Stimulated activated CD8-positive, alpha-beta memory T cell treated with anti-CD3 and anti-CD28 coated beads, Interleukin-12 subunit alpha, Interleukin-12 subunit beta, amount 100 ng/mL, for 24 hours (primary cell): Measurements from ENCODE around the gene JPT1.
"Not testable (repeated sequence)": the region's sequence is repeated elsewhere in the genome, so short reads cannot be mapped to it uniquely, and the experiment has no call there.

ENCODE experiments used
- DNase-seq: peaks from one replicate; pipeline ENCODE4 v3.0.0-alpha.2; 2020; ENCODE audit errors: extremely low read depth

JPT1 gene

GRCh38 chr17:75130059-75130631 is 24.2 kb downstream of the JPT1 start:
- DNase-seq: no peak

- DNase-seq: no peak
Measured at GRCh38 chr17:75129576-75129975, 24.7 kb downstream of the JPT1 start.

- DNase-seq: no peak
Measured at GRCh38 chr17:75128694-75129505, 25.4 kb downstream of the JPT1 start.

- not testable (repeated sequence) for DNase-seq
Measured at GRCh38 chr17:75127936-75128335, 26.4 kb downstream of the JPT1 start.

- no peak for DNase-seq
Measured at GRCh38 chr17:75126954-75127353, 27.4 kb downstream of the JPT1 start.

GRCh38 chr17:75125984-75126383 is 28.3 kb downstream of the JPT1 start:
- DNase-seq: no peak

GRCh38 chr17:75124819-75125162 is 29.5 kb downstream of the JPT1 start:
- DNase-seq: no peak

GRCh38 chr17:75124041-75124818 is 30.1 kb downstream of the JPT1 start:
- DNase-seq: no peak

- no peak for DNase-seq
Measured at GRCh38 chr17:75118307-75118706, 36.0 kb downstream of the JPT1 start.

GRCh38 chr17:75116737-75117136 is 37.6 kb downstream of the JPT1 start:
- DNase-seq: no peak

GRCh38 chr17:75115555-75115954 is 38.8 kb downstream of the JPT1 start:
- DNase-seq: no peak

- DNase-seq: no peak
Measured at GRCh38 chr17:75114552-75115314, 39.6 kb downstream of the JPT1 start.

GRCh38 chr17:75113798-75114551 is 40.3 kb downstream of the JPT1 start:
- DNase-seq: peak; percentile 72

- no peak for DNase-seq
Measured at GRCh38 chr17:75111777-75112335, 42.5 kb downstream of the JPT1 start.

- DNase-seq: no peak
Measured at GRCh38 chr17:75110234-75110937, 43.9 kb downstream of the JPT1 start.

- peak; percentile 75 for DNase-seq
Measured at GRCh38 chr17:75109407-75110233, 44.7 kb downstream of the JPT1 start, which contains the start of gene ARMC7. Gene ARMC7, plus strand, starts transcription at chr17:75109969. Its CDS starts 320 bp downstream, at chr17:75110289.

GRCh38 chr17:75109046-75109406 is 45.3 kb downstream of the JPT1 start:
- no peak for DNase-seq

- DNase-seq: no peak
Measured at GRCh38 chr17:75108193-75108592, 46.1 kb downstream of the JPT1 start.
